Activated gamma-delta T cell treated with anti-CD3 and anti-CD28 coated beads, Interleukin-2, amount 50 U/mL, for 16 hours (primary cell): ENCODE results near the gene RNF208.

Experiments
- DNase-seq: peaks from one replicate; pipeline ENCODE4 v3.0.0-alpha.2; 2020; ENCODE audit warnings: low read depth

The RNF208 gene

GRCh38 chr9:137227853-137228505 is 5.9 kb upstream of the RNF208 start:
- DNase-seq, result no peak

GRCh38 chr9:137227054-137227852 is 5.2 kb upstream of the RNF208 start, which contains the start of gene RNF224:
TSS of gene RNF224 (plus strand) at chr9:137227502. CDS start at chr9:137228336, 834 bp downstream.
- peak; percentile 72 for DNase-seq

GRCh38 chr9:137226338-137227053 is 4.5 kb upstream of the RNF208 start:
- no peak for DNase-seq

DNA sequence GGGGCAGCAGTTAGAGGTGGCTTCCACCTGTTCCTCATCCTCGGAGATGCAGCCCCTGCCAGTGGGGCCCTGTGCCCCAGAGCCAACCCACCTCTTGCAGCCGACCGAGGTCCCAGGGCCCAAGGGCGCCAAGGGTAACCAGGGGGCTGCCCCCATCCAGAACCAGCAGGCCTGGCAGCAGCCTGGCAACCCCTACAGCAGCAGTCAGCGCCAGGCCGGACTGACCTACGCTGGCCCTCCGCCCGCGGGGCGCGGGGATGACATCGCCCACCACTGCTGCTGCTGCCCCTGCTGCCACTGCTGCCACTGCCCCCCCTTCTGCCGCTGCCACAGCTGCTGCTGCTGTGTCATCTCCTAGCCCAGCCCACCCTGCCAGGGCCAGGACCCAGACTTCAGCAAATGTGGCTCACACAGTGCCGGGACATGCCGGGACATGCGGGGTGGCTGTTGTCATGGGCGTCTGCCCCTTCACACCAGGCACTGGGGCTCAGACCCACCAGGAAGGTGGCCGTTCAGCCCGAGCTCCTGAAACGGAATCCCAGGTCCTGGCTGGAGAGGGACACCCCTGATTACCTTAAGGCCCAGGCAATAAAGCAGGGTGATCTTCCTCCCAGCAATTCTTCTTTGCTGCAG is 3.8 kb upstream of the RNF208 start:
- no peak for DNase-seq

- no peak for DNase-seq
These were observed 3.0 kb upstream of the RNF208 start, which contains the start of gene CYSRT1 for GRCh38 chr9:137224830-137225694. TSS of gene CYSRT1 (plus strand) at chr9:137225174. CDS start at chr9:137225622, 448 bp downstream.

DNA sequence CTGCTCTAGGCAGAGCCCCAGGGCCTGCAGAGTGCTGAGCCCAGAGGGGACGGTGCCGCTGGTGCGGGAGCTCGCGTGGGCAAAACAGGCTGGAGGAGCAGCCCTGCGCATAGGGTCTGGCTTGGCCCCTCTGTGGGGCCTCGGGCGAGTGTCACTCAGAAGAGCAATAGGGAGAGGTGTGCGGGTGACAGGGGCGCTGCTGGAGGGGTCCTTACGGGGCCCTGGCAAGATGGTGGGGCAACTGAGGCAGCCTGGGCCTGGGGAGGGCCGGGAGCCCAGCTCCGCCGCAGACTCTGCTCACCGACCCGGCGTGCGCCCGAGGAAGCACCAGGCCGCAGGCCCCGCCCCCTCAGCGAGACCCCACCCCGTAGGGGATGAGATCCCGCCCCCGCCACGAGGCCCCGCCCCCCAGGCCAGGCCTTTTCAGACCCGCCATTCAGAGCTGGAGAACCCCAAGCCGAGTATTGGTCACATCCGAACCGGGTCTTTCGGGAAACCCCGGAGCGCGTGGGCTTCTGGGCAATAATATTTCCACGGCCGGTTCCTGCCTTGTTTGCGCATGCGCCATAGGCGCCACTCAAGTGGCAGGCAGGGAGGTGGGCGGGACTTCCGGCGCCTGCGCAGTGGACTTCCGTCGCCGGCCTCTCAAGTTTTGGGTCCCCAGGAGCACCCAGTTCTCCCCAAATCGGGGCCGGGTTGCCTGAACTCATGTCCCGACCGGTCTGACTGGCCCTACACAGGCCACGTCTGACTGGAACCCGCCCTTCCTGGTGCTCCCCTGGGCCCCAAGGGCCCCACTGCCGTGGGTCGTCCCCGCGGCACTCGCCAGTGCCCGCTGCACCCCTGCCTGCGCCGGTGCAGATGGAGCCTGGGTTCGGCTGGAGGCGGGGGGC is 1.3 kb upstream of the RNF208 start:
- peak; percentile 96 for DNase-seq

GRCh38 chr9:137221506-137222111 is 431 bp downstream of the RNF208 start:
- no peak for DNase-seq

- DNase-seq, result no peak
These were observed 940 bp downstream of the RNF208 start for GRCh38 chr9:137221095-137221505.

DNA sequence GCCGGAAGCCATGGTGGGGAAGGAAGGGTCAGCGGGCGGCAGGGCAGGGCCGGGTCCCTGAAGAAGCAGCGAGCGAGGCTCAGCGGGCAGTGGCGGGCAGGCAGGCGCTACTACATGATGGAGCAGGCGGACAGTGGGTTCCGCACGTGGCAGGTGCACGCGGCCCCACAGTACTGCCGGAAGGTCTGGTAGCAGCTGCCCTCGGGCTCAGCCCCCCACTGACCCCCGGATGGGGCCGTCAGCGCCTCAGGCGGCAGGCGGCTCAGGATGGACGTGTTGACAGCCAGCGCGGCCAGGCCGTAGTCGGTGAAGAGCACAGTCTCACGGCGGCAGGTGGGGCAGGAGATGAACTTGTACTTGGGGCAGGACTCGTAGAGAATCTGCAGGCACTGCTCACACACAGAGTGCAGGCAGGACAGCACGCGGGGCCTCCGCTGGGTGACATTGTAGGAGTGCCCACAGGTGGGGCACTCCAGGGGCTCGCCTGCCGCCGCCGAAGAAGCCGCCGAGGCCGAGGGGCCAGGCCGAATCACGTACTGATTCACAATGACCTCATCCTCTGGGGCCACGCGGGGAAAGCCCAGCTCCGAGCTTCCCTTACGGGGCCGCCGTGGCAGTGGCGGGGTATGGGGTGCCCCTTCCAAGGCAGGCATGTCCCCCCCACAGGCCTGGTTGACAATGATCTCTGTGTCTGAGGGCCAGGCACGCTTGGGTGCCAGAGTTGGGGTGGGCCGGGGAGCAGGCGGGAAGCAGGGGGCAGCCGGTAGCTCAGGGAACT is 1.5 kb downstream of the RNF208 start:
- DNase-seq, result no peak

GRCh38 chr9:137219757-137220316 is 2.2 kb downstream of the RNF208 start:
- no peak for DNase-seq

- no peak for DNase-seq
These were observed 3.2 kb downstream of the RNF208 start for GRCh38 chr9:137218754-137219271.

DNA sequence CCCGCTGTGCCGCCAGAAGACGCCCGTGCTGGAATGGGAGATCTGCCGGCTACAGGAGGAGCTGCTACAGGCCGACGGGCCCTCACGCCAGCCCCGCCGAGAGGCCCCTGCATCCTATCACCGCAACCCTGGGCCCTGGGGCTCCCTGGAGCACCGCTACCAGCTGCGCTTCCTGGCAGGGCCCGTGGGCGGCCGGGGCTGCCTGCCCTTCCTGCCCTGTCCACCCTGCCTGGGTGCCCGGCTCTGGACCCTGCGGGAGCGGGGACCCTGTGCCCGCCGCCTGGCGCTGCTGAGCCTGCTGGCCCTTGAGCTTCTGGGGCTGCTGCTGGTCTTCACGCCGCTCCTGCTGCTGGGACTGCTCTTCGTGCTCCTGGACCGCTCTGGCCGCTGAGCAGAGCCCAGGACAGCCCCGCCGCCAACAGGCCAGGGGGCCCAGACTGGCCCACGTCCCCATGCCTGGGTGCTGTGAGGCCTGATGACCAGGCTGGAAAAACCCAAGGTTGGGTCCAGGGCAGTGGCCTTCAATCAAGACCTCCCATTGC is 3.8 kb downstream of the RNF208 start:
- no peak for DNase-seq

- DNase-seq, result no peak
These were observed 4.5 kb downstream of the RNF208 start for GRCh38 chr9:137217276-137218211.

DNA sequence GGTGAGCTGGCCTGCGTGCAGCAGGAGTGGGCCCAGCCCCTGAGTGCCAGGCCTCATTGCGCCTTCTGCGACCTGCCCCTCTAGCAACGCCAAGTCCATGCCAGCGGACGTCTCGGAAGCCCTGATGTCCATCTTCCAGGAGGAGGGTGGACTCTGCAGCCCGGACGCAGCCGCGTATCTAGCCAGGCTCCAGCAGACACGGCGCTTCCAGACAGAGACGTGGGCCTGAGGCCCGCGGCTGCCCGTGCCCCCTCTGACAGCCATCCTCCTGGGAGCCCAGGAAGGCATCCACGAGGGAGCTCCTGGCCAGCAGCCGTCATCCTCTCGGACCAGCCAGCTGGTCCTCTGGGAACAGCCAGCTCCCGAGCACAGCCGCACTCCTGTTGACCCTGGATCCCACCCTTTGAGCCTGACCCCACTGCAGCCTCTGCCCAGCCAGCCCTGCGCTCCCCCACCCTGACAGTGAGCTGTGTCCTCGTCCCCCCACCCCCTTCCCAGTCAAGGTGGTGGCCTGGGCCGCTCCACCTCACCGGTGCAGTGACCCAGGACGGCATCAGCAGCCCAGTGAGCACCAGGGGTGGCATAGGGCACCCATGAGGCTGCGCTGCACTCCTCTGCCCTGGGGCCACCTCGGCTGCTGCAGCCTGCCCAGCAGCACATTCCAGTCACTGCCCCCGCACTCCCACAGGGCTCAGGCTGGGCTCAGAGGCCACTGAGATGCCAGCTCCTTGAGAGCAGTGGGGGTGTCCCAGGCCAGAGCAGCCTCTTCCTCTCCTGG is 5.7 kb downstream of the RNF208 start:
- no peak for DNase-seq

DNA sequence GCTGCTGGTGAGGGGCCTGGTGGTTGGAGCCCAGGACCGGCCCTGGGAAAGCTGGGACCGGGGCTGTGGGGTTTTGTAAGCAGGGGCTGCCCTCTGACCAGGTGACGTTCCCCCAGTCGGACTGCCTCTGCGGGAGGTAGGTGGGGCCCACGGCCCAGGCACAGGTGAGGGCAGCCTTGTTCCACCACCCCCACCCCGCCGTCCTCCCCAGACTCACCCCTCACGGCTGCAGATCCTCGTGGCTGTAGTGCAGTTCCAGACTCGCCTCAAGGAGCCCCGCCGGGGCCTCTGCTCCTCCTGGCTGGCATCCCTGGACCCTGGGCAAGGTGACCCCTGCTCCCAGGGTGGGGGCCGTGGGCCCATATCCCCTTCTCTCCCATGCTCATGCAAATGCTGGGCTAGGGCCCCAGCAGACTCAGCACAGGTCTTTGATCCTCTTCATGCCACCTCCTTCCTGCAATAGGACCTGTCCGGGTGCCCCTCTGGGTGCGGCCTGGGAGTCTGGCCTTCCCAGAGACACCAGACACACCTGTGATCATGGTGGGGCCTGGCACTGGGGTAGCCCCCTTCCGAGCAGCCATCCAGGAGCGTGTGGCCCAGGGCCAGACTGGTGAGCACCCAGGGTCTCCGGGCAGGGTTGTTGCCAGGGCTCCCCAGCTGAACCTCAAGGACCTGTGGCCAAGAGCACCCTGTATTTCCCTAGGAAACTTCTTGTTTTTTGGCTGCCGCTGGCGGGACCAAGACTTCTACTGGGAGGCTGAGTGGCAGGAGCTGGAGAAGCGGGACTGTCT is 6.6 kb downstream of the RNF208 start:
- no peak for DNase-seq
